Epithelial cell of prostate (primary cell): ENCODE results near the gene MDFI.
"Not testable (repeated sequence)": the region's sequence is repeated elsewhere in the genome, so short reads cannot be mapped to it uniquely, and the experiment has no call there.

Source experiments
- DNase-seq: peaks from one replicate; pipeline ENCODE4 v3.0.0-alpha.2; 2011; ENCODE audit warnings: low read depth, low spot score
- H3K27ac ChIP-seq: fragments of 450-650 bp; 2 replicates; pipeline ENCODE4 v1.5.1; 2017; ENCODE audit warnings: mild to moderate bottlenecking

Gene MDFI

GRCh38 chr6:41602422-41602743 is 35.9 kb upstream of the MDFI start:
- DNase-seq = no peak
- H3K27ac ChIP-seq = no peak overlapping the region

GRCh38 chr6:41602864-41603608 is 35.2 kb upstream of the MDFI start:
- DNase-seq = peak; percentile 29
- H3K27ac ChIP-seq = no peak overlapping the region

- DNase-seq = no peak
- no peak overlapping the region for H3K27ac ChIP-seq
Observed at GRCh38 chr6:41604006-41604405, 34.3 kb upstream of the MDFI start.

- H3K27ac ChIP-seq = no peak overlapping the region
- DNase-seq = no peak
Observed at GRCh38 chr6:41605649-41606048, 32.6 kb upstream of the MDFI start.

- DNase-seq = no peak
- H3K27ac ChIP-seq = no peak overlapping the region
Observed at GRCh38 chr6:41607036-41607435, 31.2 kb upstream of the MDFI start.

- no peak for DNase-seq
- no peak overlapping the region for H3K27ac ChIP-seq
Observed at GRCh38 chr6:41607736-41608135, 30.5 kb upstream of the MDFI start.

GRCh38 chr6:41608443-41609151 is 29.7 kb upstream of the MDFI start:
- DNase-seq = no peak
- no peak overlapping the region for H3K27ac ChIP-seq

GRCh38 chr6:41614715-41615114 is 23.6 kb upstream of the MDFI start:
- no peak overlapping the region for H3K27ac ChIP-seq
- DNase-seq = no peak

- no peak for DNase-seq
- H3K27ac ChIP-seq = no peak overlapping the region
Observed at GRCh38 chr6:41615311-41615710, 23.0 kb upstream of the MDFI start.

- no peak for DNase-seq
- H3K27ac ChIP-seq = no peak overlapping the region
Observed at GRCh38 chr6:41618598-41618997, 19.7 kb upstream of the MDFI start.

GRCh38 chr6:41619193-41619592 is 19.1 kb upstream of the MDFI start:
- H3K27ac ChIP-seq, DNase-seq: not testable (repeated sequence)

GRCh38 chr6:41621367-41621766 is 16.9 kb upstream of the MDFI start:
- H3K27ac ChIP-seq = peak overlapping the region; percentile 19
- no peak for DNase-seq

- DNase-seq = no peak
- H3K27ac ChIP-seq = peak overlapping the region; percentile 19
Observed at GRCh38 chr6:41621802-41622201, 16.5 kb upstream of the MDFI start.

GRCh38 chr6:41622206-41622988 is 15.9 kb upstream of the MDFI start:
- no peak for DNase-seq
- peak overlapping the region; percentile 19 for H3K27ac ChIP-seq

GRCh38 chr6:41623330-41623729 is 14.9 kb upstream of the MDFI start:
- no peak for DNase-seq
- H3K27ac ChIP-seq = no peak overlapping the region

- no peak for DNase-seq
Observed at GRCh38 chr6:41624621-41625380, 13.5 kb upstream of the MDFI start.

GRCh38 chr6:41625442-41625841 is 12.8 kb upstream of the MDFI start:
- peak; percentile 22 for DNase-seq

More at GRCh38 chr6:41624621-41625380, 13.5 kb upstream of the MDFI start:
- H3K27ac ChIP-seq = peak overlapping the region; percentile 84

GRCh38 chr6:41626022-41626421 is 12.2 kb upstream of the MDFI start:
- peak overlapping the region; percentile 84 for H3K27ac ChIP-seq
- no peak for DNase-seq

More at GRCh38 chr6:41625442-41625841, 12.8 kb upstream of the MDFI start:
- peak overlapping the region; percentile 84 for H3K27ac ChIP-seq

GRCh38 chr6:41626917-41627316 is 11.4 kb upstream of the MDFI start:
- DNase-seq = peak; percentile 86
- peak overlapping the region; percentile 84 for H3K27ac ChIP-seq

- DNase-seq = no peak
- no peak overlapping the region for H3K27ac ChIP-seq
Observed at GRCh38 chr6:41629128-41629527, 9.1 kb upstream of the MDFI start.
